ENCODE measurements around the gene SHFL. TPM values are rescaled to one million over a fixed set of nuclear protein-coding genes. Genes with fewer than 3 reads are reported as not detected.
A peak's percentile ranks its signal among the peaks of the same experiment; 100 is the strongest.

The SHFL gene
- total RNA-seq, 1 experiment from 2014 or later: 17.2 TPM

DNA sequence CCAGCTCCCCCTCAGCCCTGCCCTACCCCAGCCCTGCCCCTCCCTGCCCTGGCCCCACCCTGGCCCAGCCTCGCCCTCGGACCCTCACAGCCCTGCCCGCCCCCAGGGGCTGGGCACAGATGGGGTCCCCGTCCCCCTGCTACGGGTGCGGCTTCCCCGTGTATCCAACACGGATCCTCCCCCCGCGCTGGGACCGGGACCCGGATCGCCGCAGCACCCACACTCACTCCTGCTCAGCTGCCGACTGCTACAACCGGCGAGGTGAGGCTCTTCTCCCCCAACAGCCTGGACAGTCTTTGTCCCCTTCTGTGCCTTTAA is 5.2 kb downstream of the SHFL start:
- H3K9ac ChIP-seq (ENCODE audit: low read length): no peak overlapping the region
- H3F3A ChIP-seq (ENCODE audit: low read length, unreplicated experiment): no peaks in the 10 kb centered on the region
- H3K79me2 ChIP-seq (ENCODE audit: low read length): no peaks in the 10 kb centered on the region
- H2AFZ ChIP-seq (ENCODE audit: low read length): no peak overlapping the region
- H3K9me3 ChIP-seq (ENCODE audit: low read length): no peaks in the 10 kb centered on the region
- H3K27ac ChIP-seq (ENCODE audit: low read length): no peak overlapping the region
- no peak overlapping the region for H3K4me2 ChIP-seq (ENCODE audit: low read length)
- CTCF ChIA-PET: no interaction called here
- H4K20me1 ChIP-seq (ENCODE audit: low read length): no peaks in the 10 kb centered on the region
- no peak for ATAC-seq
- no peaks in the 10 kb centered on the region for H3K27me3 ChIP-seq (ENCODE audit: low read length)
- BruUV-seq (replicated peaks): no TSS peak
- no peak for DNase-seq
- H3K4me1 ChIP-seq (ENCODE audit: insufficient read depth, low read length): peaks cover 10% of the 10 kb centered on the region
- POLR2A ChIA-PET (ENCODE audit: unreplicated experiment): no interaction called here
- intact Hi-C loops (cut with micrococcal nuclease): no loop called here
- no peaks in the 10 kb centered on the region for H3K36me3 ChIP-seq (ENCODE audit: low read depth, low read length)
- no peaks in the 10 kb centered on the region for H3K9me2 ChIP-seq (replicated peaks; ENCODE audit: low read length)
- no peak overlapping the region for H3K4me3 ChIP-seq (ENCODE audit: low read length)
- TF ChIP-seq EZH2phosphoT487 (IDR thresholded peaks at IDR 0.05; ENCODE audit: borderline replicate concordance, low read length) (no peak), EZH2 (IDR thresholded peaks at IDR 0.05; ENCODE audit: low read length, unreplicated experiment) (no peak), CTCF (conservative IDR thresholded peaks at IDR 0.05; ENCODE audit: low read depth, low read length) (no peak)

- H2AFZ ChIP-seq (ENCODE audit: low read length): no peak overlapping the region
- no peaks in the 10 kb centered on the region for H3K9me2 ChIP-seq (replicated peaks; ENCODE audit: low read length)
- peaks cover 11% of the 10 kb centered on the region for H3K4me1 ChIP-seq (ENCODE audit: insufficient read depth, low read length)
- H3K4me3 ChIP-seq (ENCODE audit: low read length): no peak overlapping the region
- no peaks in the 10 kb centered on the region for H3K36me3 ChIP-seq (ENCODE audit: low read depth, low read length)
- BruUV-seq (replicated peaks): TSS peak; percentile 15
- no peaks in the 10 kb centered on the region for H4K20me1 ChIP-seq (ENCODE audit: low read length)
- no peaks in the 10 kb centered on the region for H3K9me3 ChIP-seq (ENCODE audit: low read length)
- H3F3A ChIP-seq (ENCODE audit: low read length, unreplicated experiment): no peaks in the 10 kb centered on the region
- intact Hi-C loops (cut with micrococcal nuclease): no loop called here
- CTCF ChIA-PET: no interaction called here
- no peak for ATAC-seq
- no peaks in the 10 kb centered on the region for H3K27me3 ChIP-seq (ENCODE audit: low read length)
- DNase-seq: no peak
- no peaks in the 10 kb centered on the region for H3K79me2 ChIP-seq (ENCODE audit: low read length)
- no peak overlapping the region for H3K9ac ChIP-seq (ENCODE audit: low read length)
- TF ChIP-seq EZH2 (IDR thresholded peaks at IDR 0.05; ENCODE audit: low read length, unreplicated experiment) (no peak), EZH2phosphoT487 (IDR thresholded peaks at IDR 0.05; ENCODE audit: borderline replicate concordance, low read length) (no peak), CTCF (conservative IDR thresholded peaks at IDR 0.05; ENCODE audit: low read depth, low read length) (no peak)
- no peak overlapping the region for H3K27ac ChIP-seq (ENCODE audit: low read length)
- POLR2A ChIA-PET (ENCODE audit: unreplicated experiment): no interaction called here
- H3K4me2 ChIP-seq (ENCODE audit: low read length): no peak overlapping the region
Observed at GRCh38 chr19:10091895-10092641, 6.0 kb downstream of the SHFL start.

GRCh38 chr19:10092648-10093294 is 6.7 kb downstream of the SHFL start:
- no peak overlapping the region for H2AFZ ChIP-seq (ENCODE audit: low read length)
- no peak overlapping the region for H3K4me3 ChIP-seq (ENCODE audit: low read length)
- H3K4me2 ChIP-seq (ENCODE audit: low read length): no peak overlapping the region
- H3K27me3 ChIP-seq (ENCODE audit: low read length): no peaks in the 10 kb centered on the region
- H3K9ac ChIP-seq (ENCODE audit: low read length): no peak overlapping the region
- ChIA-PET CTCF (no interaction called here), POLR2A (ENCODE audit: unreplicated experiment) (no interaction called here)
- no peak overlapping the region for H3K27ac ChIP-seq (ENCODE audit: low read length)
- H3K9me3 ChIP-seq (ENCODE audit: low read length): no peaks in the 10 kb centered on the region
- no peaks in the 10 kb centered on the region for H3K36me3 ChIP-seq (ENCODE audit: low read depth, low read length)
- intact Hi-C loops (cut with micrococcal nuclease): no loop called here
- TF ChIP-seq CTCF (conservative IDR thresholded peaks at IDR 0.05; ENCODE audit: low read depth, low read length): no peak
- TF ChIP-seq EZH2 (IDR thresholded peaks at IDR 0.05; ENCODE audit: low read length, unreplicated experiment): no peak
- TF ChIP-seq EZH2phosphoT487 (IDR thresholded peaks at IDR 0.05; ENCODE audit: borderline replicate concordance, low read length): no peak
- no peaks in the 10 kb centered on the region for H3K9me2 ChIP-seq (replicated peaks; ENCODE audit: low read length)
- no peaks in the 10 kb centered on the region for H3F3A ChIP-seq (ENCODE audit: low read length, unreplicated experiment)
- no TSS peak for BruUV-seq (replicated peaks)
- DNase-seq (no peak), ATAC-seq (no peak)
- no peaks in the 10 kb centered on the region for H4K20me1 ChIP-seq (ENCODE audit: low read length)
- peaks cover 11% of the 10 kb centered on the region for H3K4me1 ChIP-seq (ENCODE audit: insufficient read depth, low read length)
- H3K79me2 ChIP-seq (ENCODE audit: low read length): no peaks in the 10 kb centered on the region
